Aorta (tissue), 5 donors: ENCODE results near the gene GPBP1L1. TPM values are rescaled to one million over a fixed set of nuclear protein-coding genes. Genes with fewer than 3 reads are reported as not detected.
A peak's percentile ranks its signal among the peaks of the same experiment; 100 is the strongest.
"Not testable (repeated sequence)": the region's sequence is repeated elsewhere in the genome, so short reads cannot be mapped to it uniquely, and the experiment has no call there.

ENCODE experiments used
- ATAC-seq: fragments of 200-7000 bp; cut with Tn5 transposase; one replicate; pipeline ENCODE4 v1.9.1; 2022; ENCODE audit warnings: moderate library complexity; ENCODE audit not compliant: low FRiP score
- DNase-seq, 2 donors: peaks; one replicate each; pipeline ENCODE4 v3.0.0-alpha.2; 2020
- H3K27ac ChIP-seq, 2 donors: one replicate each; pipeline ENCODE4 v1.5.1; 2013; ENCODE audit warnings: low read length in 2 of 2, mild to moderate bottlenecking in 2 of 2, moderate library complexity in 2 of 2, control low read depth in 1 of 2, inconsistent platforms in 1 of 2, low read depth in 1 of 2
- H3K27me3 ChIP-seq, 2 donors: one replicate each; pipeline ENCODE4 v1.6.1; 2013; ENCODE audit warnings: control low read depth in 1 of 2, low read length in 1 of 2, mild to moderate bottlenecking in 1 of 2, moderate library complexity in 1 of 2; ENCODE audit not compliant: insufficient read depth in 2 of 2, control insufficient read depth in 1 of 2
- H3K36me3 ChIP-seq, 2 donors: one replicate each; pipeline ENCODE4 v1.6.1; 2013; ENCODE audit warnings: control low read depth in 1 of 2, low read length in 1 of 2, mild to moderate bottlenecking in 1 of 2; ENCODE audit not compliant: insufficient read depth in 2 of 2, control insufficient read depth in 1 of 2
- H3K4me1 ChIP-seq, 2 donors: one replicate each; pipeline ENCODE4 v1.6.1; 2013; ENCODE audit warnings: low read length in 2 of 2, control low read depth in 1 of 2, mild to moderate bottlenecking in 1 of 2, moderate library complexity in 1 of 2; ENCODE audit not compliant: insufficient read depth in 2 of 2, control insufficient read depth in 1 of 2
- H3K4me3 ChIP-seq, 2 donors: one replicate each; pipeline ENCODE4 v1.5.1; 2013; ENCODE audit warnings: low read length in 2 of 2, control low read depth in 1 of 2, mild to moderate bottlenecking in 1 of 2
- H3K9me3 ChIP-seq: one replicate; pipeline ENCODE4 v1.6.1; 2013; ENCODE audit warnings: mild to moderate bottlenecking, low read length; ENCODE audit not compliant: control insufficient read depth
- WGBS, 2 donors: extraction: QIAGEN DNeasy Blood & Tissue Kit; methylation state at CpG; one replicate each; pipeline ENCODE4 v1.1.7; 2013; 5-methylcytosine and 5-hydroxymethylcytosine counted together
- intact Hi-C, 2 donors: fragments of 100-400 bp; cut with DNase I; formaldehyde crosslinking; loops; one replicate each; pipeline versions ENCODE4 v1.14.2 to v1.15.0; 2022
- polyA plus RNA-seq, 2 donors: library from polyadenylated mRNA; stranded (reverse); fragments of 200-250 nt; gene quantifications; one replicate each; pipeline ENCODE4 v1.2.3, GENCODE V29; 2013
- total RNA-seq, 2 donors: library from RNA; stranded (reverse); fragmentation: NEBNext Ultra II Directional; extraction: Animal tissue kit (Norgen Biotek cat#: 25700); gene quantifications; one replicate each; pipeline ENCODE4 v1.2.1, GENCODE V29; 2021
- donor health status: healthy with polysubstance abuse.
- donor health status: Bipolar disorder and iron deficiency.
- donor health status: DM: no; HTN: no; CAD: no.
- donor health status: DM: no; HTN: no; CAD: no.
- donor health status: DM: yes; HTN: yes; CAD: no.

GPBP1L1 gene
- total and polyA plus RNA-seq, 4 donors = 39.2 to 113 (median 74.5) TPM

GRCh38 chr1:45686015-45686287 lies 382 bp downstream of the GPBP1L1 start:
- no peaks in the 10 kb centered on the region for H3K36me3 ChIP-seq
- peaks cover 2 to 5% of the 10 kb centered on the region in 2 donors for H3K4me1 ChIP-seq
- DNase-seq = peak; percentile 73 to 88
- peak; percentile 9 for ATAC-seq
- H3K27me3 ChIP-seq = no peaks in the 10 kb centered on the region
- H3K4me3 ChIP-seq = peak overlapping the region; percentile 80 to 93
- H3K9me3 ChIP-seq = no peaks in the 10 kb centered on the region
- H3K27ac ChIP-seq = peak overlapping the region; percentile 16 to 38
- intact Hi-C loops = loop anchor here (5.0 to 10.0 kb wide), 2 partner anchors 196 to 199 kb away; no protein-coding TSS in a partner anchor
- 0% methylated on average over 27 of the region's 27 CpGs for WGBS, 2 donors

GRCh38 chr1:45685308-45686014 lies 872 bp downstream of the GPBP1L1 start:
- ATAC-seq = no peak
- 0 to 1% methylated on average over 13 of the region's 13 CpGs for WGBS, 2 donors
- H3K9me3 ChIP-seq = no peaks in the 10 kb centered on the region
- no peak for DNase-seq
- H3K27ac ChIP-seq = peak overlapping the region in 1 of 2 donors; percentile 38
- H3K27me3 ChIP-seq = no peaks in the 10 kb centered on the region
- H3K4me3 ChIP-seq = peak overlapping the region; percentile 80 to 93
- intact Hi-C loops = loop anchor here (5.0 to 10.0 kb wide), 2 partner anchors 197 to 199 kb away; no protein-coding TSS in a partner anchor
- H3K4me1 ChIP-seq = peaks cover 2 to 5% of the 10 kb centered on the region in 2 donors
- H3K36me3 ChIP-seq = no peaks in the 10 kb centered on the region

GRCh38 chr1:45684402-45684801 lies 1.9 kb downstream of the GPBP1L1 start:
- 35 to 37% methylated on average over 2 of the region's 2 CpGs for WGBS, 2 donors
- ATAC-seq (no peak), DNase-seq (no peak)
- Histone ChIP-seq H3K36me3 (no peaks in the 10 kb centered on the region), H3K4me1 (peaks cover 2 to 5% of the 10 kb centered on the region in 2 donors), H3K4me3 (peak overlapping the region in 1 of 2 donors; percentile 5), H3K9me3 (no peaks in the 10 kb centered on the region), H3K27ac (no peak overlapping the region), H3K27me3 (no peaks in the 10 kb centered on the region)
- intact Hi-C loops = loop anchor here in 1 of 2 donors (10.0 kb wide), 1 partner anchor 200 kb away; no protein-coding TSS in a partner anchor

- Histone ChIP-seq H3K27me3 (no peaks in the 10 kb centered on the region), H3K4me1 (peaks cover 5% of the 10 kb centered on the region in 2 donors), H3K27ac (no peak overlapping the region), H3K4me3 (no peak overlapping the region), H3K9me3 (no peaks in the 10 kb centered on the region), H3K36me3 (no peaks in the 10 kb centered on the region)
- WGBS, 2 donors = 87 to 88% methylated on average over 6 of the region's 6 CpGs
- intact Hi-C loops = loop anchor here in 1 of 2 donors (10.0 kb wide), 1 partner anchor 202 kb away; no protein-coding TSS in a partner anchor
- ATAC-seq (no peak), DNase-seq (no peak)
Observed at GRCh38 chr1:45682942-45683341, 3.4 kb downstream of the GPBP1L1 start.

GRCh38 chr1:45679123-45679522 lies 7.2 kb downstream of the GPBP1L1 start:
- Histone ChIP-seq H3K27me3 (no peaks in the 10 kb centered on the region), H3K9me3 (no peaks in the 10 kb centered on the region), H3K36me3 (peaks cover 0 to 2% of the 10 kb centered on the region in 2 donors), H3K4me3 (no peak overlapping the region), H3K27ac (peak overlapping the region; percentile 18 to 67), H3K4me1 (peaks cover 5 to 9% of the 10 kb centered on the region in 2 donors)
- ATAC-seq (no peak), DNase-seq (no peak)
- intact Hi-C loops = no loop called here
- WGBS, 2 donors = 0 to 3% methylated on average over 3 of the region's 3 CpGs

GRCh38 chr1:45678489-45678888 lies 7.8 kb downstream of the GPBP1L1 start:
- intact Hi-C loops = no loop called here
- H3K4me1 ChIP-seq = peaks cover 6% of the 10 kb centered on the region in 2 donors
- ATAC-seq (no peak), DNase-seq (no peak)
- H3K27me3 ChIP-seq = no peaks in the 10 kb centered on the region
- H3K27ac ChIP-seq = peak overlapping the region in 1 of 2 donors; percentile 14
- H3K4me3 ChIP-seq = no peak overlapping the region
- peaks cover 0 to 2% of the 10 kb centered on the region in 2 donors for H3K36me3 ChIP-seq
- H3K9me3 ChIP-seq = no peaks in the 10 kb centered on the region

GRCh38 chr1:45677751-45678245 lies 8.5 kb downstream of the GPBP1L1 start:
- no peaks in the 10 kb centered on the region for H3K9me3 ChIP-seq
- H3K27ac ChIP-seq = peak overlapping the region in 1 of 2 donors; percentile 14
- peaks cover 0 to 2% of the 10 kb centered on the region in 2 donors for H3K36me3 ChIP-seq
- 51 to 56% methylated on average over 3 of the region's 3 CpGs for WGBS, 2 donors
- DNase-seq (no peak), ATAC-seq (no peak)
- no peak overlapping the region for H3K4me3 ChIP-seq
- H3K4me1 ChIP-seq = peaks cover 6% of the 10 kb centered on the region in 2 donors
- H3K27me3 ChIP-seq = no peaks in the 10 kb centered on the region
- intact Hi-C loops = no loop called here

- 85 to 93% methylated on average over 6 to 7 of the region's 7 CpGs for WGBS, 2 donors
- H3K9me3 ChIP-seq, H3K4me1 ChIP-seq, H3K27ac ChIP-seq, ATAC-seq, H3K4me3 ChIP-seq, intact Hi-C loops, H3K27me3 ChIP-seq, DNase-seq, H3K36me3 ChIP-seq: not testable (repeated sequence)
Observed at GRCh38 chr1:45676553-45676952, 9.8 kb downstream of the GPBP1L1 start.

GRCh38 chr1:45674478-45674877 lies 11.9 kb downstream of the GPBP1L1 start:
- peaks cover 0 to 2% of the 10 kb centered on the region in 2 donors for H3K36me3 ChIP-seq
- H3K27me3 ChIP-seq = no peaks in the 10 kb centered on the region
- ATAC-seq (no peak), DNase-seq (no peak)
- H3K4me3 ChIP-seq = no peak overlapping the region
- peak overlapping the region in 1 of 2 donors; percentile 36 for H3K27ac ChIP-seq
- intact Hi-C loops = no loop called here
- H3K4me1 ChIP-seq = peaks cover 4 to 6% of the 10 kb centered on the region in 2 donors
- no peaks in the 10 kb centered on the region for H3K9me3 ChIP-seq
- WGBS, 2 donors = 82 to 86% methylated on average over 5 of the region's 5 CpGs
